ENCODE measurements around the gene UBL3.

GRCh38 chr13:29887030-29887557 is 36.7 kb upstream of the UBL3 start:
- no peak for TF ChIP-seq CTCF (optimal IDR thresholded peaks at IDR 0.05 in 1 of 3, IDR thresholded peaks at IDR 0.05 in 1 of 3, conservative IDR thresholded peaks at IDR 0.05 in 1 of 3; ENCODE audit: extremely low read depth in 1 of 3, insufficient read depth in 2 of 3, low read length in 3 of 3)
- TF ChIP-seq EZH2 (IDR thresholded peaks at IDR 0.05; ENCODE audit: low read length), result no peak
